BLaER1 (cell line): Measurements from ENCODE around the gene RRAS.

Experiments
- H3K27ac ChIP-seq: shearing (Covaris generic); formaldehyde crosslinking; 2 replicates; pipeline ENCODE4 v1.8.1; 2022
- H3K27me3 ChIP-seq: shearing (Covaris generic); formaldehyde crosslinking; 2 replicates; pipeline ENCODE4 v1.8.1; 2022
- H3K36me3 ChIP-seq: shearing (Covaris generic); formaldehyde crosslinking; 2 replicates; pipeline ENCODE4 v1.8.1; 2022
- H3K4me1 ChIP-seq: shearing (Covaris generic); formaldehyde crosslinking; 2 replicates; pipeline ENCODE4 v1.8.1; 2022
- H3K4me2 ChIP-seq: shearing (Covaris generic); formaldehyde crosslinking; 2 replicates; pipeline ENCODE4 v1.8.1; 2022
- H3K4me3 ChIP-seq: shearing (Covaris generic); formaldehyde crosslinking; 2 replicates; pipeline ENCODE4 v1.8.1; 2022
- H3K9ac ChIP-seq: shearing (Covaris generic); formaldehyde crosslinking; 2 replicates; pipeline ENCODE4 v1.8.1; 2022
- H3K9me3 ChIP-seq: shearing (Covaris generic); formaldehyde crosslinking; 2 replicates; pipeline ENCODE4 v1.8.1; 2022
- H4K20me1 ChIP-seq: shearing (Covaris generic); formaldehyde crosslinking; 2 replicates; pipeline ENCODE4 v1.8.1; 2022
- Cebpa-rat ChIP-seq: shearing (Covaris generic); IDR thresholded peaks from 2 replicates; pipeline ENCODE4 v1.8.1; 2022

RRAS gene

DNA sequence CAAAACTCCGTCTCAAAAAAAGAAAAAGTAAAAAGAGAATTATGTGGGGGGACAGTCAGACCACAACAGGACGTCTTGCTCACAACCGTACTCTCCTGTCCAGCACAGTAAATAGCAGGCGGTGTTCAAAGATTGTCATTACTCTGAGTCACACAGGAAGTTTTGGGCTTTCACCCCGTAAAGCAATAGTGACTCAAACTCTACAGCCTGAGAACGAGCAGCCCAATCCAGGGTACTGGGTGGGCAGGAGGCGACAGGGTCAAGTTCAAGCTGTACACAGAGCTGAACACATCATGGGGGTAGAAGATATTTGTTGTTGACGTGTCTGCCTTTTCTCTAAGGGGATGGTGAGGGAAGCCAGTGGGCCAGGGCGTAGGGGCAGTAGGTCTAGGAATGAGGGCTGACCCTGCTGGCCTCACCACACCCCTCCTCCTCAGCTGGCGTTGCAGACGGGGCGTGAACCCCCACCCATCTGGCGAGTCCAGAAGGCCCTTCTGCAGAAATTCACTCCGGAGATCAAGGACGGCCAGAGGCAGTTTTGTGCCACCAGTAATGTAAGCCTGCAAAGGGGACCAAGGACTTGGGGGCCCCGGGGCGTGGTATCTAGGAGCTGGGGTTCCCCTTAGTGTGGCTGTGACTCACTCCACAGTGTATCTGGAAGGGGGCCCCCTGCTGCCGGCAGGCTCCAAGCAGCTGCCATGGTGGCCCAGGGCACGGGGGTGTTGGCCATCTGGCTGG, 25.7 kb downstream of the RRAS start:
- H4K20me1 ChIP-seq, result peaks cover 84% of the 10 kb centered on the region
- H3K9me3 ChIP-seq, result peaks cover 13% of the 10 kb centered on the region; the same call in 1 of the 2 replicates
- H3K9ac ChIP-seq, result no peak overlapping the region
- no peak for TF ChIP-seq Cebpa-rat
- H3K27ac ChIP-seq, result no peak overlapping the region
- H3K4me1 ChIP-seq, result no peaks in the 10 kb centered on the region
- no peaks in the 10 kb centered on the region for H3K27me3 ChIP-seq
- no peak overlapping the region for H3K4me2 ChIP-seq
- no peak overlapping the region for H3K4me3 ChIP-seq
- H3K36me3 ChIP-seq, result peaks cover 96% of the 10 kb centered on the region

- H3K27me3 ChIP-seq, result no peaks in the 10 kb centered on the region
- H4K20me1 ChIP-seq, result peaks cover 86% of the 10 kb centered on the region
- no peak overlapping the region for H3K9ac ChIP-seq
- no peak overlapping the region for H3K4me2 ChIP-seq
- H3K4me3 ChIP-seq, result no peak overlapping the region
- TF ChIP-seq Cebpa-rat, result no peak
- H3K36me3 ChIP-seq, result peaks cover 96% of the 10 kb centered on the region
- H3K27ac ChIP-seq, result no peak overlapping the region
- peaks cover 13% of the 10 kb centered on the region; the same call in 1 of the 2 replicates for H3K9me3 ChIP-seq
- H3K4me1 ChIP-seq, result no peaks in the 10 kb centered on the region
Measured at GRCh38 chr19:49613374-49613773, 26.6 kb downstream of the RRAS start.

- TF ChIP-seq Cebpa-rat, result no peak
- no peak overlapping the region for H3K4me2 ChIP-seq
- H3K4me3 ChIP-seq, result no peak overlapping the region
- H3K9ac ChIP-seq, result no peak overlapping the region
- H3K9me3 ChIP-seq, result no peaks in the 10 kb centered on the region
- H3K4me1 ChIP-seq, result no peaks in the 10 kb centered on the region
- H3K27me3 ChIP-seq, result no peaks in the 10 kb centered on the region
- H4K20me1 ChIP-seq, result peaks cover 100% of the 10 kb centered on the region
- no peak overlapping the region for H3K27ac ChIP-seq
- H3K36me3 ChIP-seq, result peaks cover 96% of the 10 kb centered on the region
Measured at GRCh38 chr19:49609499-49610092, 30.3 kb downstream of the RRAS start.

- Histone ChIP-seq H3K36me3 (peaks cover 100% of the 10 kb centered on the region), H3K27ac (no peak overlapping the region), H3K4me1 (no peaks in the 10 kb centered on the region), H3K27me3 (no peaks in the 10 kb centered on the region), H4K20me1 (peaks cover 100% of the 10 kb centered on the region), H3K9me3 (no peaks in the 10 kb centered on the region), H3K4me2 (no peak overlapping the region), H3K9ac (no peak overlapping the region), H3K4me3 (no peak overlapping the region)
- TF ChIP-seq Cebpa-rat, result no peak
Measured at GRCh38 chr19:49605605-49606004, 34.3 kb downstream of the RRAS start.

- Histone ChIP-seq H3K27me3 (no peaks in the 10 kb centered on the region), H3K4me1 (no peaks in the 10 kb centered on the region), H3K9ac (no peak overlapping the region), H3K4me2 (no peak overlapping the region), H3K27ac (no peak overlapping the region), H3K9me3 (no peaks in the 10 kb centered on the region), H4K20me1 (peaks cover 100% of the 10 kb centered on the region), H3K36me3 (peaks cover 100% of the 10 kb centered on the region), H3K4me3 (no peak overlapping the region)
- no peak for TF ChIP-seq Cebpa-rat
Measured at GRCh38 chr19:49602806-49603205, 37.1 kb downstream of the RRAS start.

DNA sequence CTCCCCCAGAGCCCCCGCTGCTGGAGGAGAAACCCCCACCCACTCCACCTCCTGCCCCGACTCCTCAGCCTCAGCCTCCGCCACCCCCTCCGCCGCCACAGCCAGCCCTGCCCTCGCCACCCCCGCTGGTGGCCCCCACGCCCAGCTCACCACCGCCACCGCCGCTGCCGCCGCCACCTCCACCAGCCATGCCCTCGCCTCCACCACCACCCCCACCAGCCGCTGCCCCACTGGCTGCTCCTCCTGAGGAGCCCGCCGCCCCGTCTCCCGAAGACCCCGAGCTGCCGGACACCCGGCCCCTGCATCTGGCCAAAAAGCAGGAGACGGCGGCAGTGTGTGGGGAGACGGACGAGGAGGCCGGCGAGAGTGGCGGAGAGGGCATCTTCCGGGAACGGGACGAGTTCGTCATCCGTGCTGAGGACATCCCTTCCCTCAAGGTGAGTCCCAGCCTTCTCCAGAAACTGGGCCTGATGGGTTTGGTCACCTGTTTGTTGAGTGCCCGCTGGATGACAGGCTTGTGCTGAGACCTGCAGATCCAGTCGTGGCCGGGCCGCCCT, 38.4 kb downstream of the RRAS start:
- Histone ChIP-seq H3K4me1 (no peaks in the 10 kb centered on the region), H3K4me2 (no peak overlapping the region), H3K9me3 (no peaks in the 10 kb centered on the region), H3K27me3 (no peaks in the 10 kb centered on the region), H3K9ac (no peak overlapping the region), H3K36me3 (peaks cover 100% of the 10 kb centered on the region), H3K27ac (no peak overlapping the region), H3K4me3 (no peak overlapping the region), H4K20me1 (peaks cover 100% of the 10 kb centered on the region)
- TF ChIP-seq Cebpa-rat, result no peak

DNA sequence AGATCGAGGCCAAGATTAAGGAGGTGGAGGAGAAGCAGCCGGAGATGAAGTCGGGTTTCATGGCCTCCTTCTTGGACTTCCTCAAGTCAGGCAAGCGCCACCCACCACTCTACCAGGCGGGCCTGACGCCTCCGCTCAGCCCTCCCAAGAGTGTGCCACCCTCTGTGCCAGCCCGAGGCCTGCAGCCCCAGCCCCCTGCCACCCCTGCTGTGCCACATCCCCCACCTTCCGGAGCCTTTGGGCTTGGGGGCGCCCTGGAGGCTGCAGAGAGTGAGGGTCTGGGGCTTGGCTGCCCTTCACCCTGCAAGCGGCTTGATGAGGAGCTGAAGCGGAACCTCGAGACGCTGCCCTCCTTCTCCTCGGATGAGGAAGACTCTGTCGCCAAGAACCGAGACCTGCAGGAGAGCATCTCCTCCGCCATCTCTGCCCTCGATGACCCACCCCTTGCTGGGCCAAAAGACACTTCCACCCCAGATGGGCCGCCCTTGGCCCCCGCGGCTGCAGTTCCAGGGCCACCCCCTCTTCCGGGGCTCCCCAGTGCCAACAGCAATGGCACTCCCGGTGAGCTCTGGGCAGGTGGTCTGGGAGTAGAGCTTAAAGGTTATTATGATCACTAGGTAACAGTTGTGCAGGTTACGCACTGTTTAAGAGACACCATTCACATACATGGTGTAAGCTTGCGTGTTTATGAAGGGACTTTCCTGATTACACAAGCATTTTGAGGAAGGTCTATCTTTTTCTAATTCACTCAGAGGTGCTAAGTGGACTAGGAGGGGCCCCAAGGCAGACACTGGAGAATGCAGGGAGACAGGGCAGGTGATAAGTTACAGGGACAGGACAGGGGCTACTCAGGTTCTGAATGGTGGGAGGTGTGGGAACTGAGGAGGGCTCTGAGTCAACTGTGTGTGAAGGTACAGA, 40.3 kb downstream of the RRAS start:
- H3K27ac ChIP-seq, result no peak overlapping the region
- no peaks in the 10 kb centered on the region for H3K9me3 ChIP-seq
- no peak overlapping the region for H3K4me2 ChIP-seq
- H3K4me3 ChIP-seq, result no peak overlapping the region
- no peaks in the 10 kb centered on the region for H3K4me1 ChIP-seq
- no peaks in the 10 kb centered on the region for H3K27me3 ChIP-seq
- peaks cover 96% of the 10 kb centered on the region for H4K20me1 ChIP-seq
- no peak overlapping the region for H3K9ac ChIP-seq
- H3K36me3 ChIP-seq, result peaks cover 96% of the 10 kb centered on the region
- no peak for TF ChIP-seq Cebpa-rat

- Histone ChIP-seq H3K4me1 (peaks cover 10% of the 10 kb centered on the region), H3K9me3 (no peaks in the 10 kb centered on the region), H3K9ac (no peak overlapping the region), H3K36me3 (peaks cover 85% of the 10 kb centered on the region), H4K20me1 (peaks cover 95% of the 10 kb centered on the region), H3K4me3 (no peak overlapping the region), H3K27ac (no peak overlapping the region), H3K4me2 (no peak overlapping the region), H3K27me3 (no peaks in the 10 kb centered on the region)
- no peak for TF ChIP-seq Cebpa-rat
Measured at GRCh38 chr19:49597703-49597974, 42.3 kb downstream of the RRAS start.

GRCh38 chr19:49596954-49597702, 42.8 kb downstream of the RRAS start:
- peaks cover 80% of the 10 kb centered on the region for H3K36me3 ChIP-seq
- H3K9me3 ChIP-seq, result no peaks in the 10 kb centered on the region

More at GRCh38 chr19:49596954-49597702, 42.8 kb downstream of the RRAS start:
- peaks cover 15% of the 10 kb centered on the region for H3K4me1 ChIP-seq
- H3K4me2 ChIP-seq, result no peak overlapping the region
- TF ChIP-seq Cebpa-rat, result no peak
- no peaks in the 10 kb centered on the region for H3K27me3 ChIP-seq
- H4K20me1 ChIP-seq, result peaks cover 95% of the 10 kb centered on the region
- no peak overlapping the region for H3K27ac ChIP-seq
- no peak overlapping the region for H3K9ac ChIP-seq
- no peak overlapping the region for H3K4me3 ChIP-seq
